Mesenchymal stem cell (in vitro differentiated cells and primary cell): ENCODE measurements around the gene FANK1.
"Not testable (repeated sequence)": the region's sequence is repeated elsewhere in the genome, so short reads cannot be mapped to it uniquely, and the experiment has no call there.

Source experiments
- DNase-seq: peaks from one replicate; pipeline ENCODE4 v3.0.0-alpha.2; 2013
- H2AFZ ChIP-seq: one replicate; pipeline ENCODE4 v1.6.1; 2013; ENCODE audit warnings: low read depth, mild to moderate bottlenecking, control low read depth, inconsistent platforms, low read length, moderate library complexity
- H2AK5ac ChIP-seq: 2 replicates; pipeline ENCODE4 v1.6.1; 2013; ENCODE audit warnings: low read length, moderate library complexity, mild to moderate bottlenecking, inconsistent platforms; ENCODE audit not compliant: severe bottlenecking
- H2BK120ac ChIP-seq: one replicate; pipeline ENCODE4 v1.6.1; 2013; ENCODE audit warnings: low read depth, mild to moderate bottlenecking, inconsistent platforms, low read length, moderate library complexity
- H2BK12ac ChIP-seq, 2 experiments: one replicate each; pipeline ENCODE4 v1.6.1; 2013; ENCODE audit warnings: inconsistent platforms in 2 of 2, low read length in 2 of 2, mild to moderate bottlenecking in 2 of 2, moderate library complexity in 2 of 2, control low read depth in 1 of 2
- H2BK15ac ChIP-seq: one replicate; pipeline ENCODE4 v1.6.1; 2013; ENCODE audit warnings: mild to moderate bottlenecking, low read depth, inconsistent platforms; ENCODE audit not compliant: poor library complexity, severe bottlenecking
- H2BK5ac ChIP-seq: 2 replicates; pipeline ENCODE4 v1.6.1; 2013; ENCODE audit warnings: low read depth, mild to moderate bottlenecking, low read length, control low read depth, inconsistent platforms; ENCODE audit not compliant: poor library complexity, severe bottlenecking
- H3K14ac ChIP-seq, 2 experiments: one replicate each; pipeline ENCODE4 v1.6.1; 2013; ENCODE audit warnings: inconsistent platforms in 2 of 2, low read length in 2 of 2, control low read depth in 1 of 2, mild to moderate bottlenecking in 1 of 2, moderate library complexity in 1 of 2
- H3K18ac ChIP-seq, 2 experiments: one replicate each; pipeline ENCODE4 v1.6.1; 2013; ENCODE audit warnings: inconsistent platforms in 2 of 2, low read length in 2 of 2, control low read depth in 1 of 2, low read depth in 1 of 2, mild to moderate bottlenecking in 1 of 2
- H3K23ac ChIP-seq, 2 experiments: one replicate each; pipeline ENCODE4 v1.6.1; 2013; ENCODE audit warnings: inconsistent platforms in 2 of 2, low read length in 2 of 2, mild to moderate bottlenecking in 2 of 2, moderate library complexity in 2 of 2, control low read depth in 1 of 2
- H3K27ac ChIP-seq: 2 replicates; pipeline ENCODE4 v1.5.1; 2013; ENCODE audit warnings: mild to moderate bottlenecking, moderate library complexity, low read length, control low read depth, inconsistent platforms; ENCODE audit not compliant: poor library complexity, severe bottlenecking
- H3K27me3 ChIP-seq, 2 experiments: 2 replicates each; pipeline versions ENCODE4 v1.6.1 to v1.7.0; 2013; ENCODE audit warnings: low read length in 2 of 2, mild to moderate bottlenecking in 2 of 2, moderate library complexity in 2 of 2, control low read depth in 1 of 2, inconsistent platforms in 1 of 2; ENCODE audit not compliant: control insufficient read depth in 1 of 2, insufficient read depth in 1 of 2
- H3K36me3 ChIP-seq, 2 experiments: 2 replicates each; pipeline versions ENCODE4 v1.6.1 to v1.7.0; 2013; ENCODE audit warnings: low read length in 2 of 2, control low read depth in 1 of 2, inconsistent platforms in 1 of 2, low read depth in 1 of 2, mild to moderate bottlenecking in 1 of 2; ENCODE audit not compliant: insufficient read depth in 2 of 2, control insufficient read depth in 1 of 2
- H3K4ac ChIP-seq, 2 experiments: one replicate each; pipeline ENCODE4 v1.6.1; 2013; ENCODE audit warnings: inconsistent platforms in 2 of 2, low read length in 2 of 2, mild to moderate bottlenecking in 2 of 2, moderate library complexity in 2 of 2, control low read depth in 1 of 2, low read depth in 1 of 2
- H3K4me1 ChIP-seq: 2 replicates; pipeline ENCODE4 v1.6.1; 2013; ENCODE audit warnings: low read depth, low read length, control low read depth; ENCODE audit not compliant: control insufficient read depth, insufficient read depth
- H3K4me2 ChIP-seq: 2 replicates; pipeline ENCODE4 v1.6.1; 2013; ENCODE audit warnings: low read length, mild to moderate bottlenecking, inconsistent platforms; ENCODE audit not compliant: poor library complexity, severe bottlenecking
- H3K4me3 ChIP-seq, 2 experiments: 2 replicates each; pipeline versions ENCODE4 v1.5.1 to v1.7.0; 2013; ENCODE audit warnings: low read length in 2 of 2, mild to moderate bottlenecking in 2 of 2, control low read depth in 1 of 2, low read depth in 1 of 2; ENCODE audit not compliant: insufficient read depth in 1 of 2
- H3K79me1 ChIP-seq: replicated peaks from 2 replicates; pipeline ENCODE4 v1.6.1; 2013; ENCODE audit warnings: mild to moderate bottlenecking, control low read depth, low read length, inconsistent platforms; ENCODE audit not compliant: poor library complexity, severe bottlenecking
- H3K9ac ChIP-seq: 2 replicates; pipeline ENCODE4 v1.7.0; 2013; ENCODE audit warnings: mild to moderate bottlenecking, low read length, moderate library complexity
- H3K9me3 ChIP-seq: 2 replicates; pipeline ENCODE4 v1.7.0; 2013; ENCODE audit warnings: mild to moderate bottlenecking, low read length; ENCODE audit not compliant: control insufficient read depth
- H4K8ac ChIP-seq: one replicate; pipeline ENCODE4 v1.6.1; 2013; ENCODE audit warnings: inconsistent platforms, mild to moderate bottlenecking, low read length, moderate library complexity
- H4K91ac ChIP-seq: one replicate; pipeline ENCODE4 v1.6.1; 2013; ENCODE audit warnings: mild to moderate bottlenecking, low read length, inconsistent platforms
- WGBS: methylation state at CpG from one replicate; pipeline ENCODE4 v1.1.7; 2013; ENCODE audit warnings: mixed read lengths; 5-methylcytosine and 5-hydroxymethylcytosine counted together

The FANK1 gene

GRCh38 chr10:125882596-125882995 is 13.8 kb upstream of the FANK1 start:
- Histone ChIP-seq H3K4ac (no peak overlapping the region), H4K91ac (no peak overlapping the region), H3K23ac (no peak overlapping the region), H2BK12ac (no peak overlapping the region), H3K27me3 (no peaks in the 10 kb centered on the region), H3K79me1 (peaks cover 23% of the 10 kb centered on the region), H3K18ac (no peak overlapping the region), H3K9ac (no peak overlapping the region), H3K4me1 (peaks cover 10% of the 10 kb centered on the region), H2AFZ (no peak overlapping the region), H3K4me3 (no peak overlapping the region), H3K9me3 (no peaks in the 10 kb centered on the region), H3K4me2 (no peak overlapping the region), H3K27ac (no peak overlapping the region), H2AK5ac (no peak overlapping the region), H3K36me3 (peaks cover 0 to 25% of the 10 kb centered on the region in 2 experiments), H2BK15ac (no peak overlapping the region), H2BK5ac (no peak overlapping the region), H3K14ac (no peak overlapping the region), H4K8ac (no peak overlapping the region), H2BK120ac (no peak overlapping the region)
- no CpG with 5 or more reads among the region's 1 CpG for WGBS
- no peak for DNase-seq

DNA sequence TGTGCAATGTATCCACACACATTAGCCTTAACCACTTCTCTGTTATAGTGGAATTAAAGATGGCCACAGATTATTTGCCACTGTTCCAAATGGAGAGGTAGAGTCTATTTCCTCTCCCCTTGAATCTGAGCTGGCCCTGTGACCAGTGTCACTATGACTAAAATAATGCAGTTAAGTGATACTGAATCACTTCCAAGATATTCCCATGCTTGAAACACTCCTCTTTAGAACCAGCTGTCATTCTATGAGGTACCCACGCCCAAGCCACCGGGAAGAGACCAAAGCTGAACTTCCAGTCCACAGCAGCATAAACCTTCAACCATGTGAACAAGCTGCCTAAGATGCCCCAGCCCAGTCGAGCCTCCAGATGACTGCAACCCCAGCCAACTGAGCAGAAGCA is 13.2 kb upstream of the FANK1 start:
- no peak overlapping the region for H2BK12ac ChIP-seq
- no peak overlapping the region for H3K14ac ChIP-seq
- WGBS: 96% methylated on average over 3 of the region's 3 CpGs
- H3K4ac ChIP-seq: no peak overlapping the region
- DNase-seq: no peak
- no peak overlapping the region for H2BK15ac ChIP-seq
- H3K27ac ChIP-seq: no peak overlapping the region
- H2BK120ac ChIP-seq: no peak overlapping the region
- no peaks in the 10 kb centered on the region for H3K27me3 ChIP-seq
- H4K8ac ChIP-seq: no peak overlapping the region
- H3K23ac ChIP-seq: no peak overlapping the region
- no peak overlapping the region for H2AFZ ChIP-seq
- H2AK5ac ChIP-seq: peak overlapping the region; percentile 33
- peaks cover 0 to 20% of the 10 kb centered on the region in 2 experiments for H3K36me3 ChIP-seq
- peaks cover 10% of the 10 kb centered on the region for H3K4me1 ChIP-seq
- no peaks in the 10 kb centered on the region for H3K9me3 ChIP-seq
- H3K4me2 ChIP-seq: no peak overlapping the region
- no peak overlapping the region for H4K91ac ChIP-seq
- peaks cover 22% of the 10 kb centered on the region for H3K79me1 ChIP-seq
- no peak overlapping the region for H2BK5ac ChIP-seq
- no peak overlapping the region for H3K9ac ChIP-seq
- no peak overlapping the region for H3K18ac ChIP-seq
- H3K4me3 ChIP-seq: no peak overlapping the region

- Histone ChIP-seq H2AFZ (no peak overlapping the region), H2AK5ac (no peak overlapping the region), H3K27me3 (no peaks in the 10 kb centered on the region), H3K4ac (no peak overlapping the region), H3K23ac (no peak overlapping the region), H3K4me3 (no peak overlapping the region), H3K14ac (no peak overlapping the region), H4K8ac (no peak overlapping the region), H3K36me3 (peaks cover 0 to 13% of the 10 kb centered on the region in 2 experiments), H2BK15ac (no peak overlapping the region), H3K18ac (no peak overlapping the region), H3K4me1 (peaks cover 2% of the 10 kb centered on the region), H3K4me2 (no peak overlapping the region), H3K79me1 (peaks cover 20% of the 10 kb centered on the region), H2BK5ac (no peak overlapping the region), H2BK12ac (no peak overlapping the region), H4K91ac (no peak overlapping the region), H3K9ac (no peak overlapping the region), H3K9me3 (no peaks in the 10 kb centered on the region), H3K27ac (no peak overlapping the region), H2BK120ac (no peak overlapping the region)
- 100% methylated on average over 2 of the region's 3 CpGs for WGBS
- no peak for DNase-seq
Observed at GRCh38 chr10:125886914-125887512, 9.4 kb upstream of the FANK1 start.

GRCh38 chr10:125889441-125889840 is 6.9 kb upstream of the FANK1 start:
- H3K79me1 ChIP-seq: peaks cover 13% of the 10 kb centered on the region
- H3K23ac ChIP-seq, H3K4me3 ChIP-seq, H2BK12ac ChIP-seq, H3K14ac ChIP-seq, H3K9me3 ChIP-seq, H4K8ac ChIP-seq, H3K27me3 ChIP-seq, H3K9ac ChIP-seq, H2AK5ac ChIP-seq, H4K91ac ChIP-seq, H2BK120ac ChIP-seq, H3K27ac ChIP-seq, H3K4ac ChIP-seq, H3K4me2 ChIP-seq, H2BK15ac ChIP-seq, H2BK5ac ChIP-seq, H3K18ac ChIP-seq, H3K4me1 ChIP-seq, DNase-seq, H3K36me3 ChIP-seq, H2AFZ ChIP-seq: not testable (repeated sequence)
- 85% methylated on average over 2 of the region's 4 CpGs for WGBS
